ENCODE measurements around the gene APOL4.

The APOL4 gene

GRCh38 chr22:36223504-36223903, 21.9 kb upstream of the APOL4 start:
- DNase-seq (ENCODE audit: low read depth) = no peak
- H3K4me3 ChIP-seq (ENCODE audit: low read depth, low read length) = no peak overlapping the region
- TF ChIP-seq, protein P1, sequence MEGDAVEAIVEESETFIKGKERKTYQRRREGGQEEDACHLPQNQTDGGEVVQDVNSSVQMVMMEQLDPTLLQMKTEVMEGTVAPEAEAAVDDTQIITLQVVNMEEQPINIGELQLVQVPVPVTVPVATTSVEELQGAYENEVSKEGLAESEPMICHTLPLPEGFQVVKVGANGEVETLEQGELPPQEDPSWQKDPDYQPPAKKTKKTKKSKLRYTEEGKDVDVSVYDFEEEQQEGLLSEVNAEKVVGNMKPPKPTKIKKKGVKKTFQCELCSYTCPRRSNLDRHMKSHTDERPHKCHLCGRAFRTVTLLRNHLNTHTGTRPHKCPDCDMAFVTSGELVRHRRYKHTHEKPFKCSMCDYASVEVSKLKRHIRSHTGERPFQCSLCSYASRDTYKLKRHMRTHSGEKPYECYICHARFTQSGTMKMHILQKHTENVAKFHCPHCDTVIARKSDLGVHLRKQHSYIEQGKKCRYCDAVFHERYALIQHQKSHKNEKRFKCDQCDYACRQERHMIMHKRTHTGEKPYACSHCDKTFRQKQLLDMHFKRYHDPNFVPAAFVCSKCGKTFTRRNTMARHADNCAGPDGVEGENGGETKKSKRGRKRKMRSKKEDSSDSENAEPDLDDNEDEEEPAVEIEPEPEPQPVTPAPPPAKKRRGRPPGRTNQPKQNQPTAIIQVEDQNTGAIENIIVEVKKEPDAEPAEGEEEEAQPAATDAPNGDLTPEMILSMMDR (conservative IDR thresholded peaks at IDR 0.05; ENCODE audit: low read depth, low read length) = no peak

- no peak for DNase-seq (ENCODE audit: low read depth)
- H3K4me3 ChIP-seq (ENCODE audit: low read depth, low read length) = no peak overlapping the region
- TF ChIP-seq, protein P1 (conservative IDR thresholded peaks at IDR 0.05; ENCODE audit: low read depth, low read length) = no peak
These were observed 21.4 kb upstream of the APOL4 start for GRCh38 chr22:36222887-36223450.

GRCh38 chr22:36221799-36222751, 20.5 kb upstream of the APOL4 start:
- DNase-seq (ENCODE audit: low read depth) = peak; percentile 63
- H3K4me3 ChIP-seq (ENCODE audit: low read depth, low read length) = peak overlapping the region; percentile 30
- TF ChIP-seq, protein P1 (conservative IDR thresholded peaks at IDR 0.05; ENCODE audit: low read depth, low read length) = peak; percentile 85

- TF ChIP-seq, protein P1 (conservative IDR thresholded peaks at IDR 0.05; ENCODE audit: low read depth, low read length) = no peak
- peak; percentile 62 for DNase-seq (ENCODE audit: low read depth)
- no peak overlapping the region for H3K4me3 ChIP-seq (ENCODE audit: low read depth, low read length)
These were observed 18.9 kb upstream of the APOL4 start for GRCh38 chr22:36220451-36220921.

DNA sequence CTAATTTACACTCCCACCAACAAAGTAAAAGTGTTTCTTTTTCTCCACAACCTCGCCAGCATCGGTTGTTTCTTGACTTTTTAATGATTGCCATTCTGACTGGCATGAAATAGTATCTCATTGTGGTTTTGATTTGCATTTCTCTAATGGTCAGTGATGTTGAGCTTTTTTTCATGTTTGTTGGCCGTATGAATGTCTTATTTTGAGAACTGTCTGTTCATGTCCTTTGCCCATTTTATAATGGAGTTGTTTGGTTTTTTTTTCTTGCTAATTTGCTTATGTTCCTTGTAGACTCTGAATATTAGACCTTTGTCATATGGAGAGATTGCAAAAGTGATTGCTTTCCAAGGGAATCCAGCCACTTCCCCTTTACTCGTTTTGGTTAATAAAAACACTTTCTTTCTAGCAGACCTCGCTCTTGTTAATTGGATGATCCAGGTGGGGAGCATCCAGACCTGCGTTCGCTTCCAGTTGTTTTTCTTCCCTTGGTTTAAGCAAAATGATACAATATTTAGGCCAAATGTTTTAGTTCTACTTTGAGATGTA, 17.1 kb upstream of the APOL4 start:
- H3K4me3 ChIP-seq (ENCODE audit: low read depth, low read length) = no peak overlapping the region
- TF ChIP-seq, protein P1 (conservative IDR thresholded peaks at IDR 0.05; ENCODE audit: low read depth, low read length) = no peak
- no peak for DNase-seq (ENCODE audit: low read depth)

GRCh38 chr22:36215981-36216380, 14.4 kb upstream of the APOL4 start:
- no peak for DNase-seq (ENCODE audit: low read depth)
- no peak overlapping the region for H3K4me3 ChIP-seq (ENCODE audit: low read depth, low read length)
- TF ChIP-seq, protein P1 (conservative IDR thresholded peaks at IDR 0.05; ENCODE audit: low read depth, low read length) = no peak
